B cell (primary cell): ENCODE results near the gene TMOD3. TPM values are rescaled to one million over a fixed set of nuclear protein-coding genes. Genes with fewer than 3 reads are reported as not detected.

ENCODE experiments used
- ATAC-seq: fragments of 200-7000 bp; cut with Tn5 transposase; one replicate; pipeline ENCODE4 v1.10.0; 2021; ENCODE audit warnings: low read depth, mild to moderate bottlenecking, moderate number of reproducible peaks, moderate library complexity
- CTCF ChIA-PET: fragments of 350-600 bp; sonication (Branson Sonifier 250); formaldehyde crosslinking; loops from one replicate; lab custom pipeline; 2021; ENCODE audit warnings: antibody characterized with exemption, inconsistent platforms; lab: Charles Lee
- POLR2A ChIA-PET: fragments of 350-600 bp; sonication (Branson Sonifier 250); formaldehyde crosslinking; loops from one replicate; lab custom pipeline; 2021; ENCODE audit warnings: antibody characterized with exemption; lab: Charles Lee
- DNase-seq: peaks from one replicate; pipeline ENCODE4 v3.0.0; 2013
- H2AFZ ChIP-seq: 2 replicates; pipeline ENCODE4 v1.6.1; 2012; ENCODE audit warnings: mild to moderate bottlenecking, low read depth, low read length; ENCODE audit not compliant: insufficient read depth, poor library complexity, severe bottlenecking
- H3K27ac ChIP-seq, 2 donors: 1 replicate in 1 of 2; 2 replicates in 1 of 2; pipeline ENCODE4 v1.5.1; 2012 to 2013; ENCODE audit warnings: low read length in 2 of 2, mild to moderate bottlenecking in 2 of 2, moderate library complexity in 1 of 2
- H3K27me3 ChIP-seq, 4 experiments: fragments of 200-600 bp in 1 of 4; sonication (generic) in 1 of 4; replicated peaks in 1 of 4; 1 replicate in 2 of 4; 2 replicates in 2 of 4; pipeline versions ENCODE4 v1.6.1 to v1.7.0; 2013 to 2016; ENCODE audit warnings: low read length in 3 of 4, mild to moderate bottlenecking in 2 of 4, mixed read lengths in 1 of 4, moderate library complexity in 1 of 4; ENCODE audit not compliant: insufficient read depth in 4 of 4, control insufficient read depth in 3 of 4; ENCODE audit errors: control extremely low read depth in 1 of 4
- H3K36me3 ChIP-seq, 2 experiments: replicated peaks in 1 of 2; 1 replicate in 1 of 2; 2 replicates in 1 of 2; pipeline versions ENCODE4 v1.6.1 to v1.7.1; 2013; ENCODE audit warnings: low read length in 1 of 2; ENCODE audit not compliant: insufficient read depth in 2 of 2, control insufficient read depth in 1 of 2; ENCODE audit errors: control extremely low read depth in 1 of 2, extremely low read depth in 1 of 2
- H3K4me1 ChIP-seq, 2 donors: fragments of 200-600 bp in 1 of 2; sonication (generic) in 1 of 2; 1 replicate in 1 of 2; 2 replicates in 1 of 2; pipeline versions ENCODE4 v1.5.1 to v1.6.1; 2013 to 2017; ENCODE audit warnings: low read length in 2 of 2; ENCODE audit not compliant: control insufficient read depth in 2 of 2, insufficient read depth in 2 of 2
- H3K4me2 ChIP-seq: replicated peaks from 2 replicates; pipeline ENCODE3; 2012; ENCODE audit warnings: mild to moderate bottlenecking, low read depth, low read length; ENCODE audit not compliant: poor library complexity, severe bottlenecking
- H3K4me3 ChIP-seq, 5 experiments: fragments of 200-600 bp in 1 of 5; sonication (generic) in 1 of 5; 1 replicate in 3 of 5; 2 replicates in 2 of 5; pipeline versions ENCODE4 v1.5.1 to v1.7.0; 2011 to 2016; ENCODE audit warnings: low read length in 4 of 5, mild to moderate bottlenecking in 4 of 5, low read depth in 2 of 5, control low read depth in 1 of 5, moderate library complexity in 1 of 5; ENCODE audit not compliant: insufficient read depth in 1 of 5; ENCODE audit errors: control extremely low read depth in 1 of 5, extremely low read depth in 1 of 5
- H3K79me2 ChIP-seq: fragments of 200-600 bp; sonication (generic); one replicate; pipeline ENCODE4 v1.6.0; 2016; ENCODE audit warnings: low read length; ENCODE audit not compliant: control insufficient read depth, insufficient read depth
- H3K9ac ChIP-seq: fragments of 200-600 bp; sonication (generic); 2 replicates; pipeline ENCODE4 v1.6.1; 2017; ENCODE audit warnings: mild to moderate bottlenecking, low read length, moderate library complexity
- H3K9me3 ChIP-seq, 3 donors: one replicate each; pipeline versions ENCODE4 v1.6.1 to v1.7.1; 2013; ENCODE audit warnings: low read length in 2 of 3; ENCODE audit not compliant: control insufficient read depth in 2 of 3, insufficient read depth in 1 of 3; ENCODE audit errors: control extremely low read depth in 1 of 3
- H4K20me1 ChIP-seq: 2 replicates; pipeline ENCODE4 v1.6.0; 2012; ENCODE audit warnings: mild to moderate bottlenecking, low read length; ENCODE audit not compliant: insufficient read depth, control insufficient read depth, poor library complexity, severe bottlenecking
- H3K27ac Mint-ChIP-seq: one replicate; pipeline ENCODE4 v1.8.0; 2021; ENCODE audit warnings: mixed read lengths
- H3K27me3 Mint-ChIP-seq: one replicate; pipeline ENCODE4 v1.8.0; 2021; ENCODE audit warnings: mixed read lengths
- H3K4me1 Mint-ChIP-seq: one replicate; pipeline ENCODE4 v1.8.0; 2021; ENCODE audit warnings: mixed read lengths
- H3K4me3 Mint-ChIP-seq: one replicate; pipeline ENCODE4 v1.8.0; 2021; ENCODE audit warnings: mixed read lengths
- H3K9me3 Mint-ChIP-seq: one replicate; pipeline ENCODE4 v1.8.0; 2022; ENCODE audit warnings: mixed read lengths; ENCODE audit not compliant: insufficient read depth
- EZH2 ChIP-seq: IDR thresholded peaks from 2 replicates; pipeline ENCODE4 v1.6.1; 2012; ENCODE audit warnings: borderline replicate concordance, low read depth, mild to moderate bottlenecking, moderate library complexity, low read length; ENCODE audit not compliant: insufficient read depth, poor library complexity, severe bottlenecking
- WGBS: methylation state at CpG from one replicate; pipeline ENCODE4 v1.1.5; 2013; ENCODE audit warnings: missing lambda C conversion rate; ENCODE audit not compliant: insufficient coverage; 5-methylcytosine and 5-hydroxymethylcytosine counted together
- intact Hi-C: fragments of 100-400 bp; cut with micrococcal nuclease; formaldehyde crosslinking; loops from one replicate; pipeline ENCODE4 v1.10.0; 2022
- polyA plus RNA-seq: library from polyadenylated mRNA; depleted of rRNA; stranded (reverse); fragments of >200 nt; gene quantifications from 2 replicates; pipeline ENCODE4 v1.2.3, GENCODE V29; 2012
- total RNA-seq, 2 donors: library from RNA; stranded (reverse); fragments of 120-200 nt in 1 of 2; gene quantifications; 1 replicate in 1 of 2; 2 replicates in 1 of 2; pipeline versions ENCODE4 v1.2.3 to v1.2.4, GENCODE V29; 2013 to 2022
- TF ChIP-seq, protein P1 (sequence below): fragments of 200-600 bp; IDR thresholded peaks from one replicate; pipeline ENCODE4 v1.8.0; 2022; ENCODE audit warnings: antibody characterized with exemption, mild to moderate bottlenecking

Gene TMOD3
- total and polyA plus RNA-seq, 2 donors (not counting 1 experiment from before 2014, with no cell fraction given): 7.2 to 52.1 TPM

DNA sequence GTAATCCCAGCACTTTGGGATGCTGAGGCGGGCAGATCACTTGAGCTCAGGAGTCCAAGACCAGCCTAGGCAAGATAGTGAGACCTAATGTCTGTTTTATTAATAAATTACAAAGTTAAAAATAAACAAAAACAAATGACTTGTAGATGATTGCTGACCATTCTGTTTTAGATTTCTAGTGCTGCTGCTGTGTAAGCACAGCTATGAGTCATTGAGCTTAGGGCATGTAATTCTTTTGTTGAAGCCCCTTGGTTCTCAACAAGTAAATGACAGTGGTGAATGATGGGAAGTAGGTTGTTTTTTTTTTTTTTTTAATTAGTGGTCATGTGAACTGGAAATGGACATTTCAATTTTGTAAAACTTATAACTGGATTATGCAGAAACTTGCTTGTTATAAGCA lies 78.9 kb downstream of the TMOD3 start:
- H3K9me3 ChIP-seq: no peaks in the 10 kb centered on the region
- no peak overlapping the region for H3K4me2 ChIP-seq
- intact Hi-C loops: no loop called here
- Mint-ChIP-seq H3K9me3 (no peaks in the 10 kb centered on the region), H3K27ac (no peak overlapping the region), H3K27me3 (no peaks in the 10 kb centered on the region), H3K4me1 (no peaks in the 10 kb centered on the region), H3K4me3 (no peak overlapping the region)
- no peaks in the 10 kb centered on the region for H3K27me3 ChIP-seq
- no peak for DNase-seq
- H3K27ac ChIP-seq: no peak overlapping the region
- no peaks in the 10 kb centered on the region for H3K79me2 ChIP-seq
- H3K4me1 ChIP-seq: no peaks in the 10 kb centered on the region
- H3K36me3 ChIP-seq: peaks cover 11 to 37% of the 10 kb centered on the region in 2 experiments
- no CpG with 5 or more reads among the region's 1 CpG for whole genome bisulfite sequencing
- ChIA-PET CTCF (interaction anchor here (0.7 to 0.8 kb wide), 2 partner anchors 27 to 258 kb away, joined by 3 read pairs; no protein-coding TSS in a partner anchor), POLR2A (no interaction called here)
- no peaks in the 10 kb centered on the region for H4K20me1 ChIP-seq
- H3K9ac ChIP-seq: no peak overlapping the region
- TF ChIP-seq, protein P1, sequence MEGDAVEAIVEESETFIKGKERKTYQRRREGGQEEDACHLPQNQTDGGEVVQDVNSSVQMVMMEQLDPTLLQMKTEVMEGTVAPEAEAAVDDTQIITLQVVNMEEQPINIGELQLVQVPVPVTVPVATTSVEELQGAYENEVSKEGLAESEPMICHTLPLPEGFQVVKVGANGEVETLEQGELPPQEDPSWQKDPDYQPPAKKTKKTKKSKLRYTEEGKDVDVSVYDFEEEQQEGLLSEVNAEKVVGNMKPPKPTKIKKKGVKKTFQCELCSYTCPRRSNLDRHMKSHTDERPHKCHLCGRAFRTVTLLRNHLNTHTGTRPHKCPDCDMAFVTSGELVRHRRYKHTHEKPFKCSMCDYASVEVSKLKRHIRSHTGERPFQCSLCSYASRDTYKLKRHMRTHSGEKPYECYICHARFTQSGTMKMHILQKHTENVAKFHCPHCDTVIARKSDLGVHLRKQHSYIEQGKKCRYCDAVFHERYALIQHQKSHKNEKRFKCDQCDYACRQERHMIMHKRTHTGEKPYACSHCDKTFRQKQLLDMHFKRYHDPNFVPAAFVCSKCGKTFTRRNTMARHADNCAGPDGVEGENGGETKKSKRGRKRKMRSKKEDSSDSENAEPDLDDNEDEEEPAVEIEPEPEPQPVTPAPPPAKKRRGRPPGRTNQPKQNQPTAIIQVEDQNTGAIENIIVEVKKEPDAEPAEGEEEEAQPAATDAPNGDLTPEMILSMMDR: no peak
- TF ChIP-seq EZH2: no peak
- H2AFZ ChIP-seq: no peak overlapping the region
- H3K4me3 ChIP-seq: no peak overlapping the region
- no peak for ATAC-seq

DNA sequence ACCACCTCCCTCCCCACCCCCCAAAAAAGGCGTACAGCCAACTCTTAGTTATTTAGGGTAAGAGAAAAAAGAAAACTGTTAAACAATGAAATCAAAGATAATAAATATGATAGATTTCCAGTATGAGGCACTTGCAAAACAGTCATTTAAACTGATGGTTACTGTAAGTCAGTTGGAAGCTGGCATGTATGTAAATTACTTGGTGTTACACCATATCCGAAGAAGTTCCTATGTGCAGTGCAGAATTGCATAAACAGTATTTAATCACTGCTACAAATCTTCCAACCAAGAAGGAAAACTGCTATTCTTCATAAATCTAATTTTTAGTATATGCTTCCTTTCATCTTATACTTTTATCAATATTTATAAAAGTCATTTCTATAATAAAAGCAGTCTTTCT lies 80.1 kb downstream of the TMOD3 start:
- DNase-seq (no peak), ATAC-seq (no peak)
- CTCF ChIA-PET: no interaction called here
- Mint-ChIP-seq H3K27me3 (no peaks in the 10 kb centered on the region), H3K9me3 (no peaks in the 10 kb centered on the region), H3K27ac (no peak overlapping the region), H3K4me3 (no peak overlapping the region), H3K4me1 (no peaks in the 10 kb centered on the region)
- H3K36me3 ChIP-seq: peaks cover 11 to 30% of the 10 kb centered on the region in 2 experiments
- H3K79me2 ChIP-seq: no peaks in the 10 kb centered on the region
- H3K27me3 ChIP-seq: no peaks in the 10 kb centered on the region
- H3K4me3 ChIP-seq: no peak overlapping the region
- intact Hi-C loops: no loop called here
- POLR2A ChIA-PET: no interaction called here
- TF ChIP-seq, protein P1: no peak
- TF ChIP-seq EZH2: no peak
- WGBS: no CpG with 5 or more reads among the region's 2 CpGs
- H3K9ac ChIP-seq: no peak overlapping the region
- H3K27ac ChIP-seq: no peak overlapping the region
- H3K9me3 ChIP-seq: no peaks in the 10 kb centered on the region
- no peak overlapping the region for H3K4me2 ChIP-seq
- no peaks in the 10 kb centered on the region for H4K20me1 ChIP-seq
- H2AFZ ChIP-seq: no peak overlapping the region
- no peaks in the 10 kb centered on the region for H3K4me1 ChIP-seq
